Activated CD4-positive, alpha-beta T cell treated with anti-CD3 and anti-CD28 coated beads for 36 hours (primary cell): ENCODE measurements around the gene CHCHD6. TPM values are rescaled to one million over a fixed set of nuclear protein-coding genes. Genes with fewer than 3 reads are reported as not detected.

Experiments used
- ATAC-seq: fragments of 200-7000 bp; cut with Tn5 transposase; one replicate; pipeline ENCODE4 v1.10.0; 2021; ENCODE audit warnings: mild to moderate bottlenecking, moderate library complexity
- CTCF ChIA-PET: fragments of 350-600 bp; sonication (Branson Sonifier 250); formaldehyde crosslinking; loops from one replicate; lab custom pipeline; 2021; ENCODE audit warnings: antibody characterized with exemption; lab: Charles Lee
- POLR2A ChIA-PET: fragments of 350-600 bp; sonication (Branson Sonifier 250); formaldehyde crosslinking; loops from one replicate; lab custom pipeline; 2021; ENCODE audit warnings: antibody characterized with exemption, inconsistent platforms; lab: Charles Lee
- DNase-seq: peaks from one replicate; pipeline ENCODE4 v3.0.0-alpha.2; 2020
- H3K27ac Mint-ChIP-seq: one replicate; pipeline ENCODE4 v1.8.0; 2021; ENCODE audit warnings: mixed read lengths
- H3K27me3 Mint-ChIP-seq: one replicate; pipeline ENCODE4 v1.8.0; 2021; ENCODE audit warnings: mixed read lengths
- H3K36me3 Mint-ChIP-seq: one replicate; pipeline ENCODE4 v1.8.0; 2021; ENCODE audit warnings: low read depth, mixed read lengths
- H3K4me1 Mint-ChIP-seq: one replicate; pipeline ENCODE4 v1.8.0; 2021; ENCODE audit warnings: mixed read lengths
- H3K4me3 Mint-ChIP-seq: one replicate; pipeline ENCODE4 v1.8.0; 2021; ENCODE audit warnings: mild to moderate bottlenecking, moderate library complexity, mixed read lengths
- H3K9me3 Mint-ChIP-seq: one replicate; pipeline ENCODE4 v1.8.0; 2021; ENCODE audit warnings: low read depth, mixed read lengths
- intact Hi-C, 2 experiments: fragments of 100-400 bp; cut with DNase I in 1 of 2; cut with micrococcal nuclease in 1 of 2; formaldehyde crosslinking; loops; one replicate each; pipeline versions ENCODE4 v1.14.2 to v1.15.1; 2022 to 2024; cut with DNase I, micrococcal nuclease
- total RNA-seq, 2 experiments: library from RNA; stranded (reverse); gene quantifications; one replicate each; pipeline ENCODE4 v1.2.3, GENCODE V29; 2021

The CHCHD6 gene
- total RNA-seq, 2 experiments from 2014 or later, result 17.1 to 17.7 TPM

GRCh38 chr3:126972866-126973265 lies 268.8 kb downstream of the CHCHD6 start:
- ChIA-PET CTCF (no interaction called here), POLR2A (no interaction called here)
- Mint-ChIP-seq H3K27ac (no peak overlapping the region), H3K9me3 (peaks cover 10% of the 10 kb centered on the region), H3K36me3 (no peaks in the 10 kb centered on the region), H3K27me3 (peaks cover 3% of the 10 kb centered on the region), H3K4me3 (no peak overlapping the region), H3K4me1 (no peaks in the 10 kb centered on the region)
- ATAC-seq (no peak), DNase-seq (no peak)
- intact Hi-C loops, result no loop called here

GRCh38 chr3:126973814-126974213 lies 269.8 kb downstream of the CHCHD6 start:
- ATAC-seq, result no peak
- H3K4me3 Mint-ChIP-seq, result no peak overlapping the region
- intact Hi-C loops, result no loop called here
- ChIA-PET CTCF (no interaction called here), POLR2A (interaction anchor here (0.5 kb wide), 1 partner anchor 10 kb away, joined by 3 read pairs; no protein-coding TSS in a partner anchor)
- peaks cover 10% of the 10 kb centered on the region for H3K9me3 Mint-ChIP-seq
- no peak overlapping the region for H3K27ac Mint-ChIP-seq
- H3K27me3 Mint-ChIP-seq, result peaks cover 10% of the 10 kb centered on the region
- DNase-seq, result no peak
- H3K36me3 Mint-ChIP-seq, result no peaks in the 10 kb centered on the region
- no peaks in the 10 kb centered on the region for H3K4me1 Mint-ChIP-seq

- CTCF ChIA-PET, result no interaction called here
- no peak for ATAC-seq
- Mint-ChIP-seq H3K4me1 (peaks cover 6% of the 10 kb centered on the region), H3K9me3 (peaks cover 10% of the 10 kb centered on the region), H3K27ac (no peak overlapping the region), H3K4me3 (no peak overlapping the region), H3K36me3 (no peaks in the 10 kb centered on the region), H3K27me3 (peaks cover 10% of the 10 kb centered on the region)
- intact Hi-C loops, result no loop called here
- POLR2A ChIA-PET, result interaction anchor here (0.7 kb wide), 1 partner anchor 19 kb away, joined by 3 read pairs; no protein-coding TSS in a partner anchor
- no peak for DNase-seq
Measured at GRCh38 chr3:126974756-126975155, 270.7 kb downstream of the CHCHD6 start.

DNA sequence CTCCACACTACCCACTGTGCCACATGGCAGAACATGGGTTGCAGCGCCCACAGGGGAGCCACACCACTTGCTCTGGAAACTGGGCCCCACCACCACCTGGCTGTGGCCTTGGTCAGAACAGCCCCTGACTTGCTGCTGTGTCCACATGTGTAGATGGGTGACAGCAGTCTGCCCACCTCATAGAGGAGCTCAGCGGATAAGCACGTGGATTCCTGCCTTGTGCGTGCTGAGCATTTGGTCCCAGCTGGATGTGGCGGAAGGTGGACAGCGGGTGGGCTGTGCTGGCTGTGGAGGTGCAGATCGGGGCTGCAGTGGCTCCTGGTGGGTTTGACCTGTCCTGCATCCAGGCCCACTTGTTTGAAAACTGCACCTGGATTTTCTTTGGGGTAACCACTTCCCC lies 272.9 kb downstream of the CHCHD6 start:
- no peaks in the 10 kb centered on the region for H3K36me3 Mint-ChIP-seq
- ATAC-seq (no peak), DNase-seq (no peak)
- H3K9me3 Mint-ChIP-seq, result peaks cover 10% of the 10 kb centered on the region
- no peak overlapping the region for H3K4me3 Mint-ChIP-seq
- H3K27me3 Mint-ChIP-seq, result peaks cover 10% of the 10 kb centered on the region
- H3K4me1 Mint-ChIP-seq, result peaks cover 13% of the 10 kb centered on the region
- ChIA-PET POLR2A (no interaction called here), CTCF (no interaction called here)
- no peak overlapping the region for H3K27ac Mint-ChIP-seq
- intact Hi-C loops, result no loop called here

DNA sequence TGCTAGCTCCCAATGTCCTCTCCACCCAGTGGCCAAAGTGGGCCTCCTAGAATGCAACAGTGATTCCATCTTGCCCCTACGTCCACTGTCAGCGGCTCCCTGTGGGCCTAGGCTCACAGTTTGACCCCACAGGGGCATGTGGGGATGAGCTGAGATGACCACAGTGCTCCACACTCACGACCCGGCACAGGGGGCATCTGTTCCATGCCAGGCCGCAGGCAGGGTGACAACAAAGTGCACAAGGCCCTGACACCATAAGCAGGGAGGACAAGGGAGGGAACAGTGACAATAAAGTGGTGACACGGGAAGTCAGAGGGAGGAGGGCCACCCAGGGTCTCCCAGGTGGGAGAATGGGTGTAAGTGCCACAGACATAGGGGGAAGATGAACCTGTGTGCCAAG lies 273.8 kb downstream of the CHCHD6 start:
- H3K27me3 Mint-ChIP-seq, result peaks cover 10% of the 10 kb centered on the region
- H3K9me3 Mint-ChIP-seq, result peaks cover 10% of the 10 kb centered on the region
- H3K36me3 Mint-ChIP-seq, result no peaks in the 10 kb centered on the region
- ChIA-PET POLR2A (no interaction called here), CTCF (interaction anchor here (0.6 kb wide), 1 partner anchor 1344 kb away, joined by 3 read pairs; no protein-coding TSS in a partner anchor)
- no peak overlapping the region for H3K27ac Mint-ChIP-seq
- no peak overlapping the region for H3K4me3 Mint-ChIP-seq
- ATAC-seq (no peak), DNase-seq (no peak)
- intact Hi-C loops, result no loop called here
- H3K4me1 Mint-ChIP-seq, result peaks cover 18% of the 10 kb centered on the region

DNA sequence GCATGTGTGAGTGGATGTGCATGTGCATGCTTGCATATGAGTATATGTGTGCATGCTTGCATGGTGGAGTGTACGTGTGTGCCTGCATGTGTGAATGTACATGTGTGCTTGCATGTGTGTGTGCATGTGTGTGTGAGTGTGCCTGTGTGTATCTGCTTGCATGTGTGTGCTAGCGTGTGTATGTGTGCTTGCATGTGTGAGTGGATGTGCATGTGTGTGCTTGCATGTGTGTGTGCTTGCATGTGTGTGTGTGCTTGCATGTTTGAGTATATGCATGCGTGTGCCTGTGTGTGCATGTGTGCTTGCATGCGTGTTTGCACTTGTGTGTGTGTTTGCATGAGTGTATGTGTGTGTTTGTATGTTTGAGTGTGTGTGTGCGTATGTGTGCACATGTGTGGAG lies 274.3 kb downstream of the CHCHD6 start:
- no peak for DNase-seq
- Mint-ChIP-seq H3K27ac (no peak overlapping the region), H3K27me3 (peaks cover 10% of the 10 kb centered on the region), H3K9me3 (peaks cover 10% of the 10 kb centered on the region), H3K4me1 (peaks cover 18% of the 10 kb centered on the region), H3K36me3 (no peaks in the 10 kb centered on the region), H3K4me3 (no peak overlapping the region)
- CTCF ChIA-PET, result no interaction called here
- intact Hi-C loops, result no loop called here
- POLR2A ChIA-PET, result no interaction called here
- ATAC-seq, result no peak

GRCh38 chr3:126979046-126979628 lies 275.1 kb downstream of the CHCHD6 start:
- DNase-seq (no peak), ATAC-seq (no peak)
- peaks cover 9% of the 10 kb centered on the region for H3K9me3 Mint-ChIP-seq
- no peaks in the 10 kb centered on the region for H3K36me3 Mint-ChIP-seq
- CTCF ChIA-PET, result no interaction called here
- intact Hi-C loops, result no loop called here
- POLR2A ChIA-PET, result interaction anchor here (0.6 kb wide), 1 partner anchor 718 kb away, joined by 3 read pairs; no protein-coding TSS in a partner anchor
- peaks cover 18% of the 10 kb centered on the region for H3K4me1 Mint-ChIP-seq
- H3K27ac Mint-ChIP-seq, result no peak overlapping the region
- peaks cover 10% of the 10 kb centered on the region for H3K27me3 Mint-ChIP-seq
- no peak overlapping the region for H3K4me3 Mint-ChIP-seq

DNA sequence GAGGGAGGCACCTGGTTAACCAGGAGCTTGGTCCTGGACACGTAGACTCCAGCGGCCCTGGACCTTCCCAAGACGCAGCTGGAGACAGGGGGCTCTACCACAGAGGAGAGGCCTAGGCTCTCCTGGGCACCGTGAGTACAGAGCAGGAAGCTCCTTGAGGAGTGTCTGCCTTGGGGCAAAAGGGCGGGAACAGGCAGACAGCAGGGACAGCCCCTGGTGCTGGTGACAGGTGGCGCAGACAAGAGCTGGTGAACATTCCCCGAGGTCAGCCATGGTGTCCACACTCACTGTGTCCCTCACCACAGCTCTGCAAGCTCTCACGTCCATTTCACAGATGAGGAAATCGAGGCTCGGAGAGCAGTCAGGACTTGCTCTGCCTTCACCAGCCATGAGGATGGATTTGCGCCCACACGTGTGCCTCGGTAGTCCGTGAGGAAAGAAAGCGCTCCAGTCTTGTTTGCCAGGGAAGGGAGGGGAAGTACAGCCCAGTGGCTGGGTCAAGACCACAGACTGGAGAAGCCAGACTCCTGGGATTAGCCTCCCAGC lies 276.3 kb downstream of the CHCHD6 start:
- Mint-ChIP-seq H3K27ac (no peak overlapping the region), H3K9me3 (no peaks in the 10 kb centered on the region), H3K36me3 (no peaks in the 10 kb centered on the region), H3K27me3 (peaks cover 8% of the 10 kb centered on the region), H3K4me3 (no peak overlapping the region), H3K4me1 (peaks cover 20% of the 10 kb centered on the region)
- no peak for DNase-seq
- ChIA-PET CTCF (interaction anchor here (0.6 to 0.7 kb wide), 2 partner anchors 28 to 662 kb away, joined by 3 to 4 read pairs; no protein-coding TSS in a partner anchor), POLR2A (no interaction called here)
- intact Hi-C loops, result loop anchor here (5.0 to 10.0 kb wide), 5 partner anchors 276 to 1066 kb away; partner anchors contain the start of gene CHCHD6 (in 1 of the 2)
- ATAC-seq, result no peak

GRCh38 chr3:126982126-126982470 lies 278.1 kb downstream of the CHCHD6 start:
- CTCF ChIA-PET, result interaction anchor here (0.6 to 1.0 kb wide), 3 partner anchors 16 to 670 kb away, joined by 3 to 5 read pairs (median 3); no protein-coding TSS in a partner anchor
- Mint-ChIP-seq H3K4me3 (peak overlapping the region; percentile 74), H3K36me3 (no peaks in the 10 kb centered on the region), H3K4me1 (peaks cover 20% of the 10 kb centered on the region), H3K27me3 (peaks cover 8% of the 10 kb centered on the region), H3K9me3 (no peaks in the 10 kb centered on the region), H3K27ac (peak overlapping the region; percentile 88)
- intact Hi-C loops, result loop anchor here (1.0 to 10.0 kb wide), 17 partner anchors 71 to 1067 kb away; partner anchors contain the start of genes CHCHD6 (in 2 of the 2), KLF15 (in 1 of the 2), MCM2 (in 1 of the 2) and SLC41A3 (in 1 of the 2)
- peak; percentile 78 for DNase-seq
- POLR2A ChIA-PET, result no interaction called here
- ATAC-seq, result peak; percentile 59

DNA sequence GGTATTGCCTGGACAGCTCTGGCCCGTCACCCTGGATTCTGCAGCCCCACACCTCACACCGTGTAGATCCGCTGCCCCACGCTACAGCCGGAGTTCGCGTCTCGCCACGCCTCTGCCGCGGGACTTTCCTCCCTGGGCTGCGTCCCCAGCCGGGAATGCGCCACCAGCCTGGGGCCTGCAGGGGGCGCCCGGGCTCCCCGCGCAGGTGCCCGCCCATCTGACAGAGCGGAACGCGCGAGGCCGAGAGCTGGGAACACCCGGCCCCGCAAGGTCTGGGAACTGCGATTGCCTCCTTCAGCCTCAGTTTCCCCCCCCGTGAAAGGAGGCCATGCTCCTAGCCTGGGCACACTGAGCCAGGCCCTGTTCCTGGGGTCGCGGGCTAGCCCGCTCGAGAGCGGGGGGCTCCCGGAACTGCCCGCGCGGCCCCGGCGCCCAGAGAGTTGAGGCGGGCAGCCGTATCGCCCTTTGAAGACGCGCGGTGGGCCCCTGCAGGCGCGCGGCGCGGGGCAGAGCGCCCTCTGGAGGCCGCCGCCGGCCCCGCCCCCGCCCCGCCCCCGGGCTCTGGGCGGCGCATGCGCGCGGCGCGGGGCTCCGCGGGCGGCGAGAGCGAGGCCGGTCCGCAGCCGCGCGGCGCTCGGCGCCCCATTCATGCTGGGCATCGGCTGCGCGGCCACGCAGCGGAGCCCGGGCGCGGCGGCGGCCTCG lies 278.6 kb downstream of the CHCHD6 start, which contains the start of gene PLXNA1:
Gene PLXNA1, plus strand, starts transcription at position 645 of the 705 bp plus-strand sequence. CDS start 5,479 bp downstream, outside the sequence.
- ATAC-seq (peak; percentile 84), DNase-seq (peak; percentile 90)
- intact Hi-C loops, result loop anchor here (1.0 to 10.0 kb wide), 17 partner anchors 71 to 1068 kb away; partner anchors contain the start of genes CHCHD6 (in 2 of the 2), KLF15 (in 1 of the 2), MCM2 (in 1 of the 2) and SLC41A3 (in 1 of the 2)
- POLR2A ChIA-PET, result no interaction called here
- H3K4me1 Mint-ChIP-seq, result peaks cover 20% of the 10 kb centered on the region
- peak within 1 kb of the TSS; percentile 88 for H3K27ac Mint-ChIP-seq
- H3K27me3 Mint-ChIP-seq, result peaks cover 8% of the 10 kb centered on the region
- no peaks in the 10 kb centered on the region for H3K36me3 Mint-ChIP-seq
- CTCF ChIA-PET, result interaction anchor here (0.6 to 1.0 kb wide), 4 partner anchors 16 to 669 kb away, joined by 3 to 5 read pairs (median 3); no protein-coding TSS in a partner anchor
- peak within 1 kb of the TSS; percentile 74 for H3K4me3 Mint-ChIP-seq
- no peaks in the 10 kb centered on the region for H3K9me3 Mint-ChIP-seq

DNA sequence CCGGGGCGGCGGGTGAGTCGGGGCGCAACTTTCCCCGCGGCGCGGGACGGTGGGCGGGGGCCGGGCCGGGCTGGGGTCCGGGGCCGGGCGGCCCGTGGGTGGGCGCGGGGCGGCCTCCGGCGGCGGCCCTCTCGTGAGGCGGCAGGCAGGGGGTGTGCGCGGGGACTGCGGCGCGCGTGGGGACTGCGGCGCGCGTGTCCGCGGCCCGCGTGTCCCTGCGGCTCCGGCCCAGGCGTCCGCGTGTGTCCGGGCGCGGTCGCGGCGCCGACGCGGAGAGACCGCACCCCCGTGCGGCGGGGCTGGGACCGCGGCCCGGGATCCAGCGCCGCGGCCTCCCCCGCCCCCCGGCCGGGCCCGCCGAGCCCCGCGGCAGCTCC lies 279.2 kb downstream of the CHCHD6 start:
- H3K27ac Mint-ChIP-seq, result no peak overlapping the region
- peaks cover 3% of the 10 kb centered on the region for H3K27me3 Mint-ChIP-seq
- intact Hi-C loops, result loop anchor here (2.0 to 10.0 kb wide), 8 partner anchors 278 to 1068 kb away; partner anchors contain the start of genes CHCHD6 (in 1 of the 2), KLF15 (in 1 of the 2) and SLC41A3 (in 1 of the 2)
- ATAC-seq, result no peak
- ChIA-PET CTCF (interaction anchor here (1.1 kb wide), 1 partner anchor 11 kb away, joined by 3 read pairs; no protein-coding TSS in a partner anchor), POLR2A (no interaction called here)
- no peaks in the 10 kb centered on the region for H3K36me3 Mint-ChIP-seq
- H3K4me3 Mint-ChIP-seq, result no peak overlapping the region
- DNase-seq, result no peak
- no peaks in the 10 kb centered on the region for H3K9me3 Mint-ChIP-seq
- peaks cover 20% of the 10 kb centered on the region for H3K4me1 Mint-ChIP-seq
